ENCODE measurements around the gene KIT.

KIT gene

DNA sequence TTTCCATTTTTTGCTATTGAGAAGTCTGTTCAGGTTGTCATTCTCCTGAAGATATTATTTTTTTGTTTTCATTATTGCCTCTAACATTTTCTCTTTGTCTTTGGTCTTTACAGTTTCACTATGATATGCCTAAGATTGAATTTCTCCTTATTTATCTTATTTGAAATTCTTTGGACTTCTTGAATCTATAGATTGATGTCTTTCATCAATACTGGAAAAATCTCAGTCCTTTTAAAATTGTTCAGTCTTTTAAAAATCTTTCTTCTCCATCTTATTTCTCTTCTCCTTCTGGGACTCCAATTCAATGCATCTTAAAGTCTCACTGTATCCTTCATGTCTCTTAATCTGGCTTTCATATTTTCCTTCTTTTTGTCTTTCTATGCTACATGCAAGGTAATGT, 86.7 kb downstream of the KIT start:
- no peak overlapping the region for H3K27ac ChIP-seq
- no peak for TF ChIP-seq ZFX (IDR thresholded peaks at IDR 0.05; ENCODE audit: borderline replicate concordance)
- no peak for TF ChIP-seq CTCF (IDR thresholded peaks at IDR 0.05)

GRCh38 chr4:54745031-54745770, 87.4 kb downstream of the KIT start:
- TF ChIP-seq CTCF (IDR thresholded peaks at IDR 0.05): no peak
- TF ChIP-seq ZFX (IDR thresholded peaks at IDR 0.05; ENCODE audit: borderline replicate concordance): no peak
- H3K27ac ChIP-seq: no peak overlapping the region

- H3K27ac ChIP-seq: no peak overlapping the region
- TF ChIP-seq CTCF (IDR thresholded peaks at IDR 0.05) (no peak), ZFX (IDR thresholded peaks at IDR 0.05; ENCODE audit: borderline replicate concordance) (no peak)
These were observed 88.5 kb downstream of the KIT start for GRCh38 chr4:54746218-54746617.

DNA sequence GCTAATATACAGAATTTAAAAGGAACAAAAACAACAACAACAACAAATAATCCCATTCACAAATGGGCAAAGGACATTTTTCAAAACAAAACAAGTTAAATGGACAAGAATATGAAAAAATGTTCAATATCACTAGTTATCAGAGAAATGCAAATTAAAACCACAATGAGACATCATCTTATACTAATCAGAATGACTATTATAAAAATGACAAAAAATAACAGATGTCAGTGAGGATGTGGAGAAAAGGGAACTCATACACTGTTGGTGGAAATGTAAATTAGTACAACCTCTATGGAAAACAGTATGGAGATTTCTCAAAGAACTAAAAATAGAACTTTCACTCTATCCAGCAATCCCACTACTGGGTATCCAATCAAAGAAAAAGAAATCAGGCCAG, 92.6 kb downstream of the KIT start:
- TF ChIP-seq CTCF (IDR thresholded peaks at IDR 0.05) (no peak), ZFX (IDR thresholded peaks at IDR 0.05; ENCODE audit: borderline replicate concordance) (no peak)
- H3K27ac ChIP-seq: no peak overlapping the region

- no peak overlapping the region for H3K27ac ChIP-seq
- no peak for TF ChIP-seq ZFX (IDR thresholded peaks at IDR 0.05; ENCODE audit: borderline replicate concordance)
- TF ChIP-seq CTCF (IDR thresholded peaks at IDR 0.05): no peak
These were observed 96.6 kb downstream of the KIT start for GRCh38 chr4:54754394-54754793.

- no peak overlapping the region for H3K27ac ChIP-seq
- TF ChIP-seq ZFX (IDR thresholded peaks at IDR 0.05; ENCODE audit: borderline replicate concordance) (no peak), CTCF (IDR thresholded peaks at IDR 0.05) (no peak)
These were observed 106.7 kb downstream of the KIT start for GRCh38 chr4:54764476-54764875.

DNA sequence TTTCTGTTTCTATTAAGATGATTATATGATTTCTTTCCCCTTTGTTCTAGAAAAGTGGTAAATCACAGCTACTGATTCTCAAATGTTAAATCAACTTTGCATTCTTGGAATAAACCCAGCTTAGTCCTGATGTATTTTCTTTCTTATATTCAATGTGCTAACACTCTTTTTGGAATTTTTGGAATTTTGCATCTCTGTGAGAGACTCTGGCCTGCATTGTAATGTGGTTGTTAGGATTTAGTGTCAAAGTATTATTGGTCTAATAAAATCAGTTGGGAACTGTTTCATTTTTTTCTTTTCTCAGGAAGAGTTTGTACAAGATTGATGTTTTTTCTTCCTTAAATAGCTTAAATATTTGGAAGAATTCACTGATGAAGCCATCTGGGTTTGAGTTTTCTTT, 109.6 kb downstream of the KIT start:
- TF ChIP-seq ZFX (IDR thresholded peaks at IDR 0.05; ENCODE audit: borderline replicate concordance): no peak
- TF ChIP-seq CTCF (IDR thresholded peaks at IDR 0.05): no peak
- no peak overlapping the region for H3K27ac ChIP-seq

All from 22Rv1 (cell line).